ENCODE measurements around the gene IPCEF1. TPM values are rescaled to one million over a fixed set of nuclear protein-coding genes. Genes with fewer than 3 reads are reported as not detected.
A peak's percentile ranks its signal among the peaks of the same experiment; 100 is the strongest.

IPCEF1 gene
- total and polyA plus RNA-seq, 4 donors: 0.85 to 18.1 (median 3.6) TPM

DNA sequence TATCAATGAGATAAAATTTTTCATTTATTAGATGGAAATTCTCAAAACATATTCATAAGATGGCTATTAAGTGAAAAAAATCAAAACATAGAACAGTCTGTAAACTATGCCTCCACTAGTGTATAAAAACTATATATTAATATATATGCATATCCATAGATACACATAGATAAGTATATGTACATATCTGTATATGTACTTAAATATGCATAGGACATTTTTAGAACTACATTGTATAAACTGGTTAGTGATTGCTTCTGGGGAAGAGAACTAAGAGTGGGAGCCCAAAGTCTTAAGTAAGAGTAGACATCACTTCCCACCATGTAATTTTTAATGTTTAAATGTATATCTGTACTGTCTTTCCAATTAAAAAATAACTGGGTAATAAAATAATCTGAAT, 31.5 kb downstream of the IPCEF1 start:
- no peaks in the 10 kb centered on the region for H3K27me3 ChIP-seq (ENCODE audit: control insufficient read depth in 3 of 3, insufficient read depth in 3 of 3, low read length in 2 of 3)
- no peak overlapping the region for H3K4me3 ChIP-seq
- TF ChIP-seq, protein P1, sequence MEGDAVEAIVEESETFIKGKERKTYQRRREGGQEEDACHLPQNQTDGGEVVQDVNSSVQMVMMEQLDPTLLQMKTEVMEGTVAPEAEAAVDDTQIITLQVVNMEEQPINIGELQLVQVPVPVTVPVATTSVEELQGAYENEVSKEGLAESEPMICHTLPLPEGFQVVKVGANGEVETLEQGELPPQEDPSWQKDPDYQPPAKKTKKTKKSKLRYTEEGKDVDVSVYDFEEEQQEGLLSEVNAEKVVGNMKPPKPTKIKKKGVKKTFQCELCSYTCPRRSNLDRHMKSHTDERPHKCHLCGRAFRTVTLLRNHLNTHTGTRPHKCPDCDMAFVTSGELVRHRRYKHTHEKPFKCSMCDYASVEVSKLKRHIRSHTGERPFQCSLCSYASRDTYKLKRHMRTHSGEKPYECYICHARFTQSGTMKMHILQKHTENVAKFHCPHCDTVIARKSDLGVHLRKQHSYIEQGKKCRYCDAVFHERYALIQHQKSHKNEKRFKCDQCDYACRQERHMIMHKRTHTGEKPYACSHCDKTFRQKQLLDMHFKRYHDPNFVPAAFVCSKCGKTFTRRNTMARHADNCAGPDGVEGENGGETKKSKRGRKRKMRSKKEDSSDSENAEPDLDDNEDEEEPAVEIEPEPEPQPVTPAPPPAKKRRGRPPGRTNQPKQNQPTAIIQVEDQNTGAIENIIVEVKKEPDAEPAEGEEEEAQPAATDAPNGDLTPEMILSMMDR (IDR thresholded peaks at IDR 0.05; ENCODE audit: control extremely low read depth, extremely low read depth): no peak
- no peak for DNase-seq
- H3K36me3 ChIP-seq (ENCODE audit: control insufficient read depth in 4 of 4, insufficient read depth in 4 of 4, low read length in 4 of 4): no peaks in the 10 kb centered on the region
- no peaks in the 10 kb centered on the region for H3K9me3 ChIP-seq (ENCODE audit: control insufficient read depth in 4 of 4, insufficient read depth in 3 of 4, low read length in 3 of 4)
- H3K27ac ChIP-seq (ENCODE audit: low read depth in 1 of 2, low read length in 1 of 2): no peak overlapping the region
- no peak for ATAC-seq (ENCODE audit: insufficient read depth, low FRiP score)
- peaks cover 0 to 6% (median 0%) of the 10 kb centered on the region in 5 donors for H3K4me1 ChIP-seq (ENCODE audit: control insufficient read depth in 5 of 5, insufficient read depth in 5 of 5, low read length in 5 of 5)
- H3K9ac ChIP-seq (ENCODE audit: insufficient read depth in 1 of 2, low read length in 2 of 2): no peak overlapping the region

GRCh38 chr6:154320181-154320580, 36.4 kb downstream of the IPCEF1 start:
- Histone ChIP-seq H3K9ac (ENCODE audit: insufficient read depth in 1 of 2, low read length in 2 of 2) (peak overlapping the region in 1 of 2 donors; percentile 42), H3K4me1 (ENCODE audit: control insufficient read depth in 5 of 5, insufficient read depth in 5 of 5, low read length in 5 of 5) (peaks cover 0 to 23% (median 0%) of the 10 kb centered on the region in 5 donors), H3K36me3 (ENCODE audit: control insufficient read depth in 4 of 4, insufficient read depth in 4 of 4, low read length in 4 of 4) (no peaks in the 10 kb centered on the region), H3K27me3 (ENCODE audit: control insufficient read depth in 3 of 3, insufficient read depth in 3 of 3, low read length in 2 of 3) (no peaks in the 10 kb centered on the region), H3K27ac (ENCODE audit: low read depth in 1 of 2, low read length in 1 of 2) (no peak overlapping the region), H3K9me3 (ENCODE audit: control insufficient read depth in 4 of 4, insufficient read depth in 3 of 4, low read length in 3 of 4) (no peaks in the 10 kb centered on the region), H3K4me3 (no peak overlapping the region)
- ATAC-seq (ENCODE audit: insufficient read depth, low FRiP score): no peak
- DNase-seq: no peak
- 74 to 82% methylated on average over 3 of the region's 3 CpGs for WGBS, 2 donors
- TF ChIP-seq, protein P1 (IDR thresholded peaks at IDR 0.05; ENCODE audit: control extremely low read depth, extremely low read depth): no peak

- TF ChIP-seq, protein P1 (IDR thresholded peaks at IDR 0.05; ENCODE audit: control extremely low read depth, extremely low read depth): no peak
- ATAC-seq (ENCODE audit: insufficient read depth, low FRiP score): no peak
- Histone ChIP-seq H3K9ac (ENCODE audit: insufficient read depth in 1 of 2, low read length in 2 of 2) (peak overlapping the region in 1 of 2 donors; percentile 68), H3K9me3 (ENCODE audit: control insufficient read depth in 4 of 4, insufficient read depth in 3 of 4, low read length in 3 of 4) (no peaks in the 10 kb centered on the region), H3K36me3 (ENCODE audit: control insufficient read depth in 4 of 4, insufficient read depth in 4 of 4, low read length in 4 of 4) (no peaks in the 10 kb centered on the region), H3K4me3 (no peak overlapping the region), H3K27ac (ENCODE audit: low read depth in 1 of 2, low read length in 1 of 2) (no peak overlapping the region), H3K27me3 (ENCODE audit: control insufficient read depth in 3 of 3, insufficient read depth in 3 of 3, low read length in 2 of 3) (no peaks in the 10 kb centered on the region), H3K4me1 (ENCODE audit: control insufficient read depth in 5 of 5, insufficient read depth in 5 of 5, low read length in 5 of 5) (peaks cover 0 to 23% (median 0%) of the 10 kb centered on the region in 5 donors)
- peak; percentile 49 to 86 (median 86) for DNase-seq
- WGBS, 2 donors: 59 to 64% methylated on average over 8 of the region's 8 CpGs
Measured at GRCh38 chr6:154319231-154319858, 37.3 kb downstream of the IPCEF1 start.

GRCh38 chr6:154318721-154319120, 37.9 kb downstream of the IPCEF1 start:
- 56 to 78% methylated on average over 1 of the region's 1 CpG for WGBS, 2 donors
- DNase-seq: no peak
- no peak for ATAC-seq (ENCODE audit: insufficient read depth, low FRiP score)
- H3K4me3 ChIP-seq: no peak overlapping the region
- H3K27me3 ChIP-seq (ENCODE audit: control insufficient read depth in 3 of 3, insufficient read depth in 3 of 3, low read length in 2 of 3): no peaks in the 10 kb centered on the region
- no peak overlapping the region for H3K9ac ChIP-seq (ENCODE audit: insufficient read depth in 1 of 2, low read length in 2 of 2)
- no peaks in the 10 kb centered on the region for H3K9me3 ChIP-seq (ENCODE audit: control insufficient read depth in 4 of 4, insufficient read depth in 3 of 4, low read length in 3 of 4)
- TF ChIP-seq, protein P1 (IDR thresholded peaks at IDR 0.05; ENCODE audit: control extremely low read depth, extremely low read depth): no peak
- H3K4me1 ChIP-seq (ENCODE audit: control insufficient read depth in 5 of 5, insufficient read depth in 5 of 5, low read length in 5 of 5): peaks cover 0 to 27% (median 0%) of the 10 kb centered on the region in 5 donors
- no peaks in the 10 kb centered on the region for H3K36me3 ChIP-seq (ENCODE audit: control insufficient read depth in 4 of 4, insufficient read depth in 4 of 4, low read length in 4 of 4)
- H3K27ac ChIP-seq (ENCODE audit: low read depth in 1 of 2, low read length in 1 of 2): no peak overlapping the region
